GM18858 (cell line): ENCODE measurements around the gene SH3PXD2A.

ENCODE experiments used
- ATAC-seq: cut with Tn5 transposase; IDR thresholded peaks from one replicate; pipeline ENCODE4 v1.9.1; 2021; ENCODE audit not compliant: unreplicated experiment

SH3PXD2A gene

GRCh38 chr10:103593022-103593570 lies 262.3 kb downstream of the SH3PXD2A start:
- no peak for ATAC-seq

- ATAC-seq: no peak
Measured at GRCh38 chr10:103592186-103593021, 263.0 kb downstream of the SH3PXD2A start.

- no peak for ATAC-seq
Measured at GRCh38 chr10:103590744-103591291, 264.6 kb downstream of the SH3PXD2A start.

- ATAC-seq: no peak
Measured at GRCh38 chr10:103590060-103590459, 265.3 kb downstream of the SH3PXD2A start.

- no peak for ATAC-seq
Measured at GRCh38 chr10:103589074-103589630, 266.2 kb downstream of the SH3PXD2A start.

- ATAC-seq: no peak
Measured at GRCh38 chr10:103587073-103587472, 268.3 kb downstream of the SH3PXD2A start.

- ATAC-seq: no peak
Measured at GRCh38 chr10:103585011-103585405, 270.4 kb downstream of the SH3PXD2A start.

GRCh38 chr10:103584216-103585010 lies 271.0 kb downstream of the SH3PXD2A start:
- no peak for ATAC-seq

GRCh38 chr10:103583871-103584215 lies 271.5 kb downstream of the SH3PXD2A start:
- no peak for ATAC-seq

GRCh38 chr10:103582331-103583123 lies 272.8 kb downstream of the SH3PXD2A start:
- no peak for ATAC-seq

GRCh38 chr10:103581499-103581898 lies 273.9 kb downstream of the SH3PXD2A start:
- ATAC-seq: no peak

- ATAC-seq: no peak
Measured at GRCh38 chr10:103580430-103580829, 274.9 kb downstream of the SH3PXD2A start.

- no peak for ATAC-seq
Measured at GRCh38 chr10:103580011-103580410, 275.4 kb downstream of the SH3PXD2A start.

GRCh38 chr10:103578782-103579382 lies 276.5 kb downstream of the SH3PXD2A start:
- ATAC-seq: no peak

GRCh38 chr10:103576862-103577261 lies 278.5 kb downstream of the SH3PXD2A start:
- ATAC-seq: no peak

GRCh38 chr10:103576076-103576471 lies 279.3 kb downstream of the SH3PXD2A start:
- no peak for ATAC-seq

- no peak for ATAC-seq
Measured at GRCh38 chr10:103575416-103576075, 279.8 kb downstream of the SH3PXD2A start.

- no peak for ATAC-seq
Measured at GRCh38 chr10:103574097-103575061, 281.0 kb downstream of the SH3PXD2A start.

GRCh38 chr10:103573205-103573487 lies 282.2 kb downstream of the SH3PXD2A start:
- ATAC-seq: no peak
